Mucosa of rectum (tissue), 2 donors: ENCODE measurements around the gene FBRS.
A peak's percentile ranks its signal among the peaks of the same experiment; 100 is the strongest.

Experiments used
- H3K27ac ChIP-seq, 2 donors: one replicate each; pipeline ENCODE4 v1.7.0; 2013; ENCODE audit warnings: inconsistent platforms in 2 of 2, low read depth in 2 of 2, low read length in 2 of 2
- H3K27me3 ChIP-seq, 2 donors: one replicate each; pipeline ENCODE4 v1.7.0; 2013; ENCODE audit warnings: low read length in 2 of 2; ENCODE audit not compliant: control insufficient read depth in 2 of 2, insufficient read depth in 2 of 2
- H3K36me3 ChIP-seq, 2 donors: one replicate each; pipeline ENCODE4 v1.7.0; 2013; ENCODE audit warnings: low read length in 2 of 2; ENCODE audit not compliant: control insufficient read depth in 2 of 2, insufficient read depth in 2 of 2
- H3K4me1 ChIP-seq, 2 donors: one replicate each; pipeline ENCODE4 v1.7.0; 2013; ENCODE audit warnings: low read length in 2 of 2, mild to moderate bottlenecking in 1 of 2; ENCODE audit not compliant: control insufficient read depth in 2 of 2, insufficient read depth in 2 of 2
- H3K4me3 ChIP-seq, 2 donors: one replicate each; pipeline ENCODE4 v1.7.0; 2013; ENCODE audit warnings: low read length in 2 of 2
- H3K9ac ChIP-seq, 2 donors: one replicate each; pipeline ENCODE4 v1.7.0; 2013; ENCODE audit warnings: low read length in 2 of 2, low read depth in 1 of 2, mild to moderate bottlenecking in 1 of 2
- H3K9me3 ChIP-seq, 2 donors: one replicate each; pipeline ENCODE4 v1.7.0; 2013; ENCODE audit warnings: low read length in 2 of 2; ENCODE audit not compliant: control insufficient read depth in 2 of 2
- donor health status: healthy.
- donor health status: Normal muscosa, but diverticular disease.

Gene FBRS

DNA sequence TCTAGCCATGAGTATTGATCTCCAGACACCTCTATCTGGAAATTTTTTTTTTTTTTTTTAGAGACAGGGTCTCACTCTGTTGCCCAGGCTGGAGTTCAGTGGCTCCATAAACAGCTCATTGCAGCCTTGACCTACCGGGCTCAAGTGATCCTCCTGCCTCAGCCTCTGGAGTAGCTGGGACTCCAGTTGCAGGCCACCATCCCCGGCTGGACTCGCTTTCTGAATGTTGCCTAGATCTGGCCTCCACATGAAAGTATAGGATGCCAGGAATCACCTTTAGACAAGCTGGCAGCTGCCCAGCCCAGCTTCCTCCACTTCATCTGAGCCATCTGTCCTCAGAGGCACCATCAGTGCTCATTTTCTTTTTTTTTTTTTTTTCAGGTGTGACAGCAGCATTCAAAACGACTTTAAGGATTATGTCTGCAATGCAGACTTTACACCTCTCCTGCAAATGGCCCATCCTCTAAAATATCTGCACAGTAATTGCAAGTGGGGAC, 13.8 kb upstream of the FBRS start:
- Histone ChIP-seq H3K27me3 (no peaks in the 10 kb centered on the region), H3K9ac (no peak overlapping the region), H3K9me3 (no peaks in the 10 kb centered on the region), H3K4me1 (no peaks in the 10 kb centered on the region), H3K4me3 (no peak overlapping the region), H3K36me3 (no peaks in the 10 kb centered on the region), H3K27ac (no peak overlapping the region)

DNA sequence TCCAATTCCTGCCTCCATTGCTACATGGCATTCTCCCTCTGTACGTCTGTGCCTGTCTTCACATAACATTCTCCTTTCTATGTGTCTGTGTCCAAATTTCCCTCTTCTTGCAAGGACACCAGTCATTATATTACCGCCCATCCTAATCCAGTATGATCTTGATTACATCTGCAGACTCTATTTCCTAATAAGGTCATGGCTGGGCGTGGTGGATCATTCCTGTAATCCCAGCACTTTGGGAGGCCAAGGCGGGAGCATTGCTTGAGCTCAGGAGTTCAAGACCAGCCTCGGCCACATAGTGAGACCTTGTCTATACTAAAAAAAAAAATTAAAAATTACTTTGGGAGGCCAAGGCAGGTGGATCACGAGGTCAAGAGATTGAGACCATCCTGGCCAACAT, 12.5 kb upstream of the FBRS start:
- Histone ChIP-seq H3K27ac (no peak overlapping the region), H3K4me3 (no peak overlapping the region), H3K9ac (no peak overlapping the region), H3K27me3 (no peaks in the 10 kb centered on the region), H3K9me3 (no peaks in the 10 kb centered on the region), H3K4me1 (peaks cover 0 to 4% of the 10 kb centered on the region in 2 donors), H3K36me3 (no peaks in the 10 kb centered on the region)

DNA sequence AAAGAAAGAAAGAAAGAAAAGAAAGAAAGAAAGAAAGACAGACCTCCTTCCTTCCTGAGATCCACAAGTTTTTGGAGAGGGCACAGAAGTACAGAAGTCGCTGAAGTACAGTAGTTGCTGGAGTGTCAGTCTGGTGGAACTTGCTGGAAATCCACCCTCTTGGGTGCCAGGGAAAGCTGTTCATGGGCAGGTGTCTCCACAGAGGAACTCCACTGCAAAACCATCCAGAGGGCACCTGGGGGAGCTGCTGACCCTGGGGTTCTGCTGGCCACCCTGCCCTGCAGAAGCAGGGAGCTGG, 11.0 kb upstream of the FBRS start:
- Histone ChIP-seq H3K9me3 (no peaks in the 10 kb centered on the region), H3K27me3 (no peaks in the 10 kb centered on the region), H3K4me1 (peaks cover 1 to 6% of the 10 kb centered on the region in 2 donors), H3K27ac (no peak overlapping the region), H3K36me3 (no peaks in the 10 kb centered on the region), H3K9ac (no peak overlapping the region), H3K4me3 (no peak overlapping the region)

DNA sequence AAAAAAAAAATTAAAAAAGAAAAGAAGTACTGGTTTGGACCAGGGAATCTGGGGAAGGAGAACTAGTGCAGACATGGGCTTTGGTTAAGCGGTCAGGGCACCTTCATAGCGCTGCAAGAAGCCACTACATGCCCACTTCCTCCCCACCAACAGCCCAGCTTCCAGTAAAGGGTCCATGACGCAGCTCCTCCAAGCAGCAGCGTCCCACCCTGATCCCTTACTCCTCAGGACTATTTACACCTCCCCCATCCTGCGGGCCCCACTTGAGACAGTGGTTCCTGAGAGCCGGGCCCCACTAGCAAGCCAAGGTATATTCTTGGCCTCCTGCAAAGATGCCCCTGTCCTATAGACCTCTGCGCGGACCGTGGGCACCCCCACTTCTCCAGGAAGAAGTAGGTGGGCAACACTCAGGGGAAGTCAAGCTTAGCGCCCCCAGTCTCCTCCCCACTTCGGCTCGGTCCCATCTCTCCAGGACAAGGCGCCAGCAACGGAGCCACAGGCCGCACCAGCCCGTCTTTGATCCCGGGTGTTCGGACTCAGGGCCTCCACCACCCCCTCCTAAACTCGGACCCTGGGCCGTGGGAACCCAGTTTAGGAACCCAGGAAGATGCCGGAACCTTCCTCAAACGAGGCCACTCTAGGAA, 8.4 kb upstream of the FBRS start:
- no peaks in the 10 kb centered on the region for H3K9me3 ChIP-seq
- peak overlapping the region; percentile 78 to 92 for H3K27ac ChIP-seq
- peaks cover 5 to 6% of the 10 kb centered on the region in 2 donors for H3K4me1 ChIP-seq
- H3K36me3 ChIP-seq, result peaks cover 13 to 19% of the 10 kb centered on the region in 2 donors
- no peaks in the 10 kb centered on the region for H3K27me3 ChIP-seq
- H3K9ac ChIP-seq, result peak overlapping the region; percentile 49 to 66
- H3K4me3 ChIP-seq, result peak overlapping the region; percentile 84 to 92

DNA sequence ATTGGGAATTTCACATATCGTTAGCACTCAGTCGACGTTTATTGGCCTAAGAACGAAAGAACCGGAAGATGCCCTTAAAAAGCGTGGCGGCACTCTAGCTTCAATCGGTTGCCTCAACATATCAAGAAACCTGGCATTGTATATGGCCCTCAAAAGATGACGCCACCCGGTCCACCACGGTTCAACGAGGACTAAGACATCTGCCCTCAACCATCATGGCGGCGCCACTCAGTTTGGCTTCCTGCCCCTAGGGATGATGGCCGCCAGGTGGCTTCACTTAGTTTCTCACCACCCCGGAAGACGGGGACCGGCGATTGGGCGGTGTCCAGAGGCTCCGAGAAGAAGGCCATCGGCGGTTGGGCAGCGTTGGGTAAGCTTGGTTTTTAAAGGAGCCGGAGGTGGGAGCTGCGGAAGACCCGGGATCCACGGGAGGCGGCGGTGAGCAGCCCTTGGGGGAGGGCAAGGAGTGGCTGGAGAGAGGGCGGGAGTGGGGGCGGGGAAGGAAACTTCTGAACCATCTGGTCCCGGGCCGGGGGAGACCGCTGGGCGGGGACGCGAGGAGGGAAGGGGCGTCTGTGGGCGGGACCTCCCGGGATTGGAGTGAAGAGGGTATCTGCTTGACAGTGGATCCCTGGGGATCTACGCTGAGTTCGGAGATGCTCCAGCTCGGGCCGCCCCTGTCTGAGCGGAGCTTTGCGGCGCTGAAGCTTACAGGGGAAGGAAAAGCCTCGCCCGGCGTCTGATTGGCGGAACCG, 7.7 kb upstream of the FBRS start, which contains the start of gene PRR14:
TSS of gene PRR14 (plus strand) at position 592 of the 755 bp plus-strand sequence. CDS start 686 bp downstream, outside the sequence.
- Histone ChIP-seq H3K4me1 (peaks cover 5 to 6% of the 10 kb centered on the region in 2 donors), H3K9me3 (no peaks in the 10 kb centered on the region), H3K27me3 (no peaks in the 10 kb centered on the region), H3K27ac (peak within 1 kb of the TSS; percentile 78 to 92), H3K9ac (peak within 1 kb of the TSS; percentile 89 to 96), H3K36me3 (peaks cover 18 to 26% of the 10 kb centered on the region in 2 donors), H3K4me3 (peak within 1 kb of the TSS; percentile 84 to 92)

DNA sequence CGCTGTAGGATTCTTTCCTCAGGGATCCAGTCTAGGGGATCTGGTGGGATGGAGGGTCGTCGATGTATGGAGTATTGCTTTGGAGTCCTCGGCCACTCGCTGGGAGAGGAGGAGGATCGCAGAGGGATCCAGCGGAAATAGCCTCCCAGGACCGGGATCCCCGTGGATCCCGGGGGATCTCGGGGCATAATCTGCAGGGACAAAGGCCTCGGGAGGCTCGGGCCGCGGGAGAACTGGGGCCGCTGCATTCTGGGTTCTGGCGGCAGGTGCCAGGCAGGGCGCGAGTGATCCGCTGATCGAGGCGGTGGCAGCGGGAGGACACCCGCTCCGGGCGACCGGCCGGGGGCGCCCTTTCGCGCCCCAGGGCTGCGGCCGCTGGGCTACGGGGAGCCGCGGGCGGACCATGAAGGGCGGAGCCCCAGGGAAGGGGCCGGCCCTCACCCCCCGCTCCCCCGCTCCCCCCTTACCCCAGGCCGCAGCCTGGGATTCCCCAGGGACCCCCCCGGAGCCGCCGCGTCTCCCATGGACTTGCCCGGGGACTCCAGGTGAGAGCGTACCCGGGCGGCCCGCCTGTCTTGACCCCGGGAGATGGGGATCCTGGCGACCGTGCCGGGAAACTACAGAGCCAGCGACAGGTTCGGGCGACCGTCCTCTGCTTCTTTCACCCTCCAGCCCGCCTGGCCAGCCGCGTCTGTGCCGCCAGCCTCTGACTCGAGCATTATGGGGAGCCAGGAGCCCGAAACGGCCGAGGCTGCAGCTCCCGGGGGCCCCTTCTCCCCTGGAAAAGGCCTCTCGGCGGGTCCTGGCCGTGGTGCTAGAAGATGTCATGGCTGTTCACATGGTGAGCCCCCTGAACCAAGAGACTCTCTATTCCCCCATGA, 6.9 kb upstream of the FBRS start:
- Histone ChIP-seq H3K9me3 (no peaks in the 10 kb centered on the region), H3K4me1 (peaks cover 6% of the 10 kb centered on the region in 2 donors), H3K27me3 (no peaks in the 10 kb centered on the region), H3K36me3 (peaks cover 19 to 32% of the 10 kb centered on the region in 2 donors), H3K9ac (peak overlapping the region; percentile 89 to 96), H3K27ac (peak overlapping the region; percentile 78 to 92), H3K4me3 (peak overlapping the region; percentile 84 to 92)

DNA sequence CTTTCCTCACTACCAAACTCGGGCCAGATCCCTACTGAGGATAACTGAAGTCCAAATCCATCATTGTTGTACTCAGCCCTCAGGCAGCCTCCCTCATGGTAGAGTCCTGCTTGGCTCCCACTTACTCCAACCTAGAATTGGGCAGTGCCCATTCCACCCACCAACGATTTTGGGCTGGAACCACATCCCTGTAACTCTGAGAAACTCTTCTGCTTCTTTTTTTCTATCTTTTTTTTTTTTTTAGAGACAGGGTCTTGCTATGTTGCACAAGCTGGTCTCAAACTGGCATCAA, 6.3 kb upstream of the FBRS start:
- H3K9ac ChIP-seq, result peak overlapping the region; percentile 60 to 96
- peak overlapping the region; percentile 70 to 92 for H3K4me3 ChIP-seq
- no peaks in the 10 kb centered on the region for H3K9me3 ChIP-seq
- no peaks in the 10 kb centered on the region for H3K27me3 ChIP-seq
- H3K27ac ChIP-seq, result peak overlapping the region in 1 of 2 donors; percentile 92
- H3K4me1 ChIP-seq, result peaks cover 10 to 12% of the 10 kb centered on the region in 2 donors
- peaks cover 19 to 32% of the 10 kb centered on the region in 2 donors for H3K36me3 ChIP-seq

DNA sequence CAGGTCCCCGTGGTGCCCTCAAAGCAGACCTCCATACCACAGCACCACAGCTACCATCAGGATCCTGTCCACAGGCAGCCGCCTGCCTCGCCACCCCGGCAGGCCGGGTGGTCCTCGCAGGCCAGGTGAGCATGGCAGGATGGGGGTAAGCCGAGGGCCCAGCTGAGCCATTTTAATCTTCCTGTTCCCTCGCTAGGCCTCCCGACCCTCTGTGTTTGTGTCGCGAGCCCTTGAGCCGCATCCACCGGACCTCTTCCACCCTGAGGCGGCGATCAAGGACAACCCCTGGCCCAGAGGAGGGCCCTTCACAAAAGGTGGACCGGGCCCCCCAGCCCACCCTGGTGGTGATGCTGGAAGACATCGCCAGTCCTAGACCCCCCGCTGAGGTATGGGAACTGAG, 5.5 kb upstream of the FBRS start:
- H3K36me3 ChIP-seq, result peaks cover 19 to 32% of the 10 kb centered on the region in 2 donors
- peaks cover 16 to 19% of the 10 kb centered on the region in 2 donors for H3K4me1 ChIP-seq
- H3K4me3 ChIP-seq, result no peak overlapping the region
- H3K9me3 ChIP-seq, result no peaks in the 10 kb centered on the region
- H3K27me3 ChIP-seq, result no peaks in the 10 kb centered on the region
- H3K27ac ChIP-seq, result no peak overlapping the region
- peak overlapping the region in 1 of 2 donors; percentile 26 for H3K9ac ChIP-seq

DNA sequence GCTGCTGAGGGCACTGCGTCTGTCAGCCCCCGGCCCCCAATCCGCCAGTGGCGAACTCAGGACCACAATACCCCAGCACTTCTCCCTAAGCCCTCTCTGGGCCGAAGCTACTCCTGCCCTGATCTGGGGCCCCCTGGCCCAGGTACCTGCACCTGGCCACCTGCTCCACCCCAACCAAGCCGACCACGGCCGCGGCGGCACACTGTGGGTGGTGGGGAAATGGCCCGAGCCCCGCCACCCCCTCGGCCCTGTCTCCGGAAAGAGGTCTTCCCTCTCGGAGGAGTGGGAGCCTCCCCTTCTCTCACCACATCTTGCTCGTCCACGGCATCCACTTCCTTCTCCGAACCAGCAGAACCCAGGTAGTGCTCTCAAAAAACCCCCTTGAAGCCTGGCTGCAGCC, 3.4 kb upstream of the FBRS start:
- no peaks in the 10 kb centered on the region for H3K9me3 ChIP-seq
- H3K27me3 ChIP-seq, result no peaks in the 10 kb centered on the region
- H3K27ac ChIP-seq, result no peak overlapping the region
- no peak overlapping the region for H3K9ac ChIP-seq
- peaks cover 19 to 32% of the 10 kb centered on the region in 2 donors for H3K36me3 ChIP-seq
- H3K4me1 ChIP-seq, result peaks cover 14 to 21% of the 10 kb centered on the region in 2 donors
- no peak overlapping the region for H3K4me3 ChIP-seq
